Measurements from ENCODE around the gene PDE4C.

The PDE4C gene

DNA sequence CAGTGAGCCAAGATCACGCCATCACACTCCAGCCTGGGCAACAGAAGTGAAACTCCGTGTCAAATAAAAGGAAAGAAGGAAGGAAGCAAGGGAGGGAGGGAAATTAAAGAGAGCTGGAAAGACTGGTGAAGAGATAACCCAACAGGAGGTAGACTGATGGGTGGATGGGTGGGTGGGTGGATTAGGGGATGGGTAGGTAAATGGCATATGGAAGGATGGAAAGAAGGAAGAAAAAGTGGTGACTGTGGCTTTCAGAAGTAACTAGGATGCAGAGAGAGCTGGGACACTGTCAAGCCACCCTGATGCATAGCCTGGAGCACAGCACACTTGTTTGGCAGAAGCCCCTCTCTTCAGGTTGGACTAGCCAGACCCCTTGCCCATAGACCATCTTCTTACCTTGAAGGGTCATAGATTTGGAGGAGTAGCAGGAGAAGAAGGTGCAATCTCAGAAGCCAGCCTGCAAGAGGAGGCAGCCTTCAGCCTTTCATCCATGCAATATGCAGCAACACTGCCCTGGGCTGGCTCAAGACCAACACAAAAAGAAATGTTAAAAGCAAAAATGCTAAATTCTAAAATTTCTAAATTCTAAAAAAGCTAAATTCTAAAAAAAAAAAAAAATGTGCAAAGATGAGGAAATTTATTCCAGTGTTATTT lies 43.0 kb upstream of the PDE4C start:
- H3K4me3 ChIP-seq (replicated peaks; ENCODE audit: low read depth, low read length) = no peak overlapping the region
- TF ChIP-seq, protein P1, sequence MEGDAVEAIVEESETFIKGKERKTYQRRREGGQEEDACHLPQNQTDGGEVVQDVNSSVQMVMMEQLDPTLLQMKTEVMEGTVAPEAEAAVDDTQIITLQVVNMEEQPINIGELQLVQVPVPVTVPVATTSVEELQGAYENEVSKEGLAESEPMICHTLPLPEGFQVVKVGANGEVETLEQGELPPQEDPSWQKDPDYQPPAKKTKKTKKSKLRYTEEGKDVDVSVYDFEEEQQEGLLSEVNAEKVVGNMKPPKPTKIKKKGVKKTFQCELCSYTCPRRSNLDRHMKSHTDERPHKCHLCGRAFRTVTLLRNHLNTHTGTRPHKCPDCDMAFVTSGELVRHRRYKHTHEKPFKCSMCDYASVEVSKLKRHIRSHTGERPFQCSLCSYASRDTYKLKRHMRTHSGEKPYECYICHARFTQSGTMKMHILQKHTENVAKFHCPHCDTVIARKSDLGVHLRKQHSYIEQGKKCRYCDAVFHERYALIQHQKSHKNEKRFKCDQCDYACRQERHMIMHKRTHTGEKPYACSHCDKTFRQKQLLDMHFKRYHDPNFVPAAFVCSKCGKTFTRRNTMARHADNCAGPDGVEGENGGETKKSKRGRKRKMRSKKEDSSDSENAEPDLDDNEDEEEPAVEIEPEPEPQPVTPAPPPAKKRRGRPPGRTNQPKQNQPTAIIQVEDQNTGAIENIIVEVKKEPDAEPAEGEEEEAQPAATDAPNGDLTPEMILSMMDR (IDR thresholded peaks at IDR 0.05; ENCODE audit: low read length, missing control alignments) = no peak
- no peak for DNase-seq (ENCODE audit: low read depth)

DNA sequence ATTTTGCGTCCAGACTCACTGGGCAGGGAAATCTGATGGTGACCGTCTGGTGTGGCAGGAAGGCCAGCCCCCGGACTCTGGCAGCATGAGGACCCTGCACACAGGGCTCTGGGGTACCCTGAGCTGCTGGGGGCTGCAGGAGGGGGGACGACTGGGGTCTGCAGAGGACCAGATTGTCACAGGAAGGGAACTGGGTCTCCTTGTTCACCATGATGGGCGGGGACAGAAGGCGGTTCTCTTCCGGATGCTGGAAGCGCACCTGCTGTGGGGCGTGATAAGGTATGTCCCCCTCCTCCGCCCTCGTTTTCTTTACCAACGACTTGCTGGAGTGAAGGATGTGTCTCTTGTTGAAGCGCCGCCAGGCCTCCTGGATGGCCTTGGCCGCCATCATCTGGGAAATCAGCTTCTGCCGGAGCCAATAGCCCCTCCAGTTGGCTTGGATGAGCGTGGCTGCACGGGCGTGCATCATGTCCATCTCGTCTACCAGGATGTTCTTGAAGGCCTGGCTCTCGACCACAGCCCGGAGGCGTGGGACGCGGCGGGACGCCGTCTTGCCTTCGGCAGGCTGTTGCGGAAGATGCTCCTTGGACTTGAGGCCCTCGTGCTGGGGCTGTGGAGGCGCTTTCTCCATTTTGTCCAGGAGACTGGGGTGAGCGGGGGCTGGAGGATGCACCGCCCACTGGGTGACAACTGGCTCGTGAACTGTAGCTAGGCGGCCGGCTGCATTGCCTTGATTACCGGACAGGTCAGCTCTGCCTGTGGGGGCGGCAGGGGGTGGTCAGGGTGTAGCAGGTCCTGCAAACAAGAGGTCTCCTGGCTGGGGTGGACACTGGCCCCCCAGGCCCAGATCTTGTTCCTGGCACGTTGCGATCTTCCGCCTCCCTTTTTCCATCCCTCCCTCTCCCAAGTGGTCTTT lies 40.8 kb upstream of the PDE4C start:
- no peak for DNase-seq (ENCODE audit: low read depth)
- TF ChIP-seq, protein P1 (IDR thresholded peaks at IDR 0.05; ENCODE audit: low read length, missing control alignments) = no peak
- H3K4me3 ChIP-seq (replicated peaks; ENCODE audit: low read depth, low read length) = no peak overlapping the region

DNA sequence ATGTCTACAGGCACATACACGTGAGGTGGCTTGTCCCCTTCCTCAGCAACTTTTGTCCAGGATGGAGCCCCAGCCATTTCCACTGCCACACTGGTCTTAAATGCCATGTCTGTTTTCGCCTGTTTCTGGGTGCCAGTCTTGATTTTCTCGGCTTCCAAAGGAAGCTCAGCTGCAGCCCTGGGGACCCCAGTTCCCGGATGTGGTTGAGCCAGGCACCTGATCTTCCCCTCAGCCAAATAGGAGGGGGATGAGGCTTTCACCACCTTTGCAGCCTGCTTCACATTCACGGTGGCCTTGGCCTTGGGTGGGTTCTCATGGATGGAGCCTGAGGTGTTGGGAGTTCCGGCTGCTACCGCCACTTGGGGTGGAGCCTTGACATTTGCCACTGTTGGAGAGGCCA lies 39.3 kb upstream of the PDE4C start:
- no peak for DNase-seq (ENCODE audit: low read depth)
- TF ChIP-seq, protein P1 (IDR thresholded peaks at IDR 0.05; ENCODE audit: low read length, missing control alignments) = no peak
- no peak overlapping the region for H3K4me3 ChIP-seq (replicated peaks; ENCODE audit: low read depth, low read length)

DNA sequence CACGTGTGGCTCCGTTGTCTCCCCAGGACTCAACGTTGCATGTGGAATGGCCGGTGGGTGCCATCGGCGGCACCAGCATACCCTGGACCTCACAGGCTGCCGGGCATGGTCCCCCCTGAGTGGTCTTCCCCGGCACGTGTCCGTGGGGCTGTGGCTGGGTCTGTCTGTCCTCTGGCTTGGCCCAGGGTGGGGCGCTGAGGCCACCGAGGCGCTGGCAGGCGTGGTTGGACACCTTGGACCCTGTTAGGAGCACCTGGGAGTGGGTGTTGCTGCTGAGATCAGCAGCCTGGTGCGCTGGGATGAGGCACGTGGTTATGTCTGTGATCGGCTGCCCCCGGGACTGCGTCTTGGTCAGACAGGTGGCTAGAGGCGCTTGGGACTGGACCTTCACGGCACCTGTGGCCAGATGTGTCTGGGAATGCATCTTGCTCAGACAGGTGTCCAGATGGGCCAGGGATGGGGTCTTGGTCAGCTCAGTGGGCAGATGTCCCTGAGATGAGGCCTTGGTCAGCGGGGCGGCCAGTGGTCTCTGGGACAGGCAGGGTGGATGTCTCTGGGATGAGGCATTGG lies 38.8 kb upstream of the PDE4C start:
- TF ChIP-seq, protein P1 (IDR thresholded peaks at IDR 0.05; ENCODE audit: low read length, missing control alignments) = no peak
- H3K4me3 ChIP-seq (replicated peaks; ENCODE audit: low read depth, low read length) = no peak overlapping the region
- no peak for DNase-seq (ENCODE audit: low read depth)

DNA sequence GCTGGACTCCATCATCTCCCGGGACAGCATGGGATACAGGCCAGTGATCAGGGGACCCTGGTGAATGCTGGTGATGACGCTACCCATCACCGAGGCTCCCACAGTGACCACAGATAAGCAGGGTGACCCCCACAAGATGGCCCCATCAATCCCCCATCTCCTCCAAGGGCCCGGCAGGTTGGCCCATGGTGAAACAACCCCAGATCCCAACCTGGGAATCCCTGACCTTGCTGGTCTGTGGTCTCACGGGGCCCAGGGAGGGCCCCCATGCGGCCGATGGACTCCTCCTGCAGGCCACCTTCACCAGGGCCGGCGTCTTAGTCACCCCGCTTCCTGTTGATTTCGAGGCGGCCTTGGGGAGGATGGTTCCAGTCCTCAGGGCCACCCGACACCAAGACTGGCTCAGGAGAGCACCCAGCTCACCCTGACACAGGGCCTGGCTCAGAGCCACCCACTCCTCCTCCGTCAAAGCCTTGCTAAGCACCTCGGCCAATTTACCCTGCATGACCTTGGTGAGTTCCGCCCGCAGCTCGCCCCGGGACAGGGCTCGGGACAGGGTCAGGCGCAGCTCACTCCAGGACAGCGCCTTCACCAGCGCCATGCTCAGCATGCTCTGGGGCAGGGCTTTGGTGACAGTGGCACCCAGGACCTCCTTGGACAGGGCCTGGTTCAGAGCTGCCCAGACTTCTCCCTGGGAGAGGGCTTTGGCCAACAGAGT lies 38.1 kb upstream of the PDE4C start:
- H3K4me3 ChIP-seq (replicated peaks; ENCODE audit: low read depth, low read length) = no peak overlapping the region
- no peak for DNase-seq (ENCODE audit: low read depth)

More for the DNA sequence above, 38.1 kb upstream of the PDE4C start:
- TF ChIP-seq, protein P1 (IDR thresholded peaks at IDR 0.05; ENCODE audit: low read length, missing control alignments) = no peak
